HG03139 (cell line): ENCODE measurements around the gene RNF208.
"Not testable (repeated sequence)": the region's sequence is repeated elsewhere in the genome, so short reads cannot be mapped to it uniquely, and the experiment has no call there.

Experiments used
- ATAC-seq: cut with Tn5 transposase; IDR thresholded peaks from one replicate; pipeline ENCODE4 v1.9.1; 2021; ENCODE audit not compliant: unreplicated experiment

The RNF208 gene

DNA sequence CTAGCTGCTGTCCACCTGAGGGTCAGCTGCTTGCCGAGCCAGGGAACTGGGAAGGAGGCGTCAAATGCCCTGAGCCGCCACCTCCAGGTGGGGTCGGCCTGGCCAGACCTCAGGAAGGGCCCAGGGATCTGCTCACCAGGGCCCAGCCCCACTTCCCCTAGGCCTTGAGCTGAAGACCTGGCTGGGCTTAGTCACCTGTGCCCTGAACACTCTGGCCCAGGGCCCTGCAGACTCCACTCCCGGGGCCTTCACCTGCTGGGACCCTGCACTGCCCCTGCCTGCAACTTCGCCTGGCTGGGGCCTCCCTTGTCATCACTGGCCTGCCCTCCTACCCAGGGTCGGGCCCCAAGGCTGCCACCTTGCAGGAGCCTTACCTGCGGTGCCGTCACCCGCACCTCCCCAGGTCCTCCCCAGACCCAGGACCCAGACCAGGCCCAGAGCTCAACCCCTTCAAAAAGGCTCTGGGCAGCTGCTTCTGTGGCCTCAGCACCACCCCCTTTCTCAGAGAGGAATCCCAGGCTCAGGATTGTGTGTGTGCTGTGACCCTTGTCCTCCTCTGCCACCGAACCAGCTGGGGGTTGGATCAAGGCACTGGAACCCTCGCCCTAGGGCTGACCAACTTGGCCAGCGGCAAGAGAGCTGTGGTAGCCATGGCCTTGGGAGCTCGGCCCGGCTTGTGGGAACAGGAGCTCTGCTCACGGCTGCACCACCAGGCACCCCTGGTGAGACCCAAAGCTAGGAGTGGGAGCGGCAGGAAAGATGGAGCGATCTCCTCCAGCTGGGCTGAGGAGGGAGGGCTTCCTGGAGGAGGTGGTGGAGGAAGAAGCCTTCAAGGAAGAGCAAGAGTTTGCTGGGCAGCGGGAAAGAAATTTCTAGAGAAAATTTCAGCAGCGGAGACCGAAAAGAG, 31.9 kb upstream of the RNF208 start:
- ATAC-seq: no peak

DNA sequence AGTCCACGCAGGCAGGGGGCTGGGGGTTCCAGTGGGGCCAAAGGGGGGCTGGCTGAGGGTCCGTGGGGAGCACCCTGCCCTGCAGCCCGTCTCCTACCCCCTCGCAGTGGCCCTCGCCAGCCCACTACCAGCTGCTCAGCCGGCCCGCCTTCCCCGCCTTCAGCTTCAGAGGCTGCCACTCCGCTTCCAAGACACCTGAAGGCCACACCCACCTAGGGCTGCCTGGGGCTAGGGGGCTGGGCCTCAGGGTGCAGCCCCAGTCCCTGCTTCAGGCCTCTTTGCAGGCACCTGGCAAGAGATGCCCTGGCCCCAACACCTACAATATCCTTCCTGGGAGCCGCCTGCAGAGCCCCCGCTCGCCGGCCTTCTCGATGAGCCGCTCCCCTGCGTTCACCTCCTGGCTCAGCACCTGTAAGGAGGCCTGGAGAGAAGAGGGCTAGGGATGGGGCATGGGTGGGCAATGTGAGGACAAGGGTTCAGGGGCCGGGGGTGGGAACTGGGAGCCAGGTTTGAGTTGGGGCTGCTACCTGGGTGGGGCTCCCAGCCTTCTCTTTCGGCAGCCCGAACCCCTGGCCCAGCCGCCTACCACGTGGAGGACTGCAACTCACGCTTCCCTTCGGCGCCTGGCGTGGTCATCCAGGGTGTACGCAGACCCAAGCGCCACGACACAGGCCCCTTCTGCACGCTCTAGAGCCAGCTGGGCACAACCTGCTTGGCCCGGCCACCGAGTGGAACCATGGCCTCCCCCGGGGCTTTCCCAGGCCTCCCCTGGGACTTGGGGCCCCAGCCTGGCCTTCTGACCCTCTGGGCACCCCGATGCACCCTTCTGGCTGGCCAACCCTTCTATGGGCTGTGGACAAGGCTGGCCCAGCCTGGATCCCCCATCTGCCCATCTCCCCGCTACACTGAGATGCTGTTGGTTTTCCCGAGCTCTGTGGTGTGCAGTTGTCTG, 30.8 kb upstream of the RNF208 start:
- ATAC-seq: no peak

GRCh38 chr9:137251490-137252268, 29.6 kb upstream of the RNF208 start:
- no peak for ATAC-seq

GRCh38 chr9:137251194-137251461, 29.1 kb upstream of the RNF208 start, which contains the start of gene STPG3:
Gene STPG3 (plus strand): TSS chr9:137251286. CDS start chr9:137251287, 1 bp downstream.
- no peak for ATAC-seq

DNA sequence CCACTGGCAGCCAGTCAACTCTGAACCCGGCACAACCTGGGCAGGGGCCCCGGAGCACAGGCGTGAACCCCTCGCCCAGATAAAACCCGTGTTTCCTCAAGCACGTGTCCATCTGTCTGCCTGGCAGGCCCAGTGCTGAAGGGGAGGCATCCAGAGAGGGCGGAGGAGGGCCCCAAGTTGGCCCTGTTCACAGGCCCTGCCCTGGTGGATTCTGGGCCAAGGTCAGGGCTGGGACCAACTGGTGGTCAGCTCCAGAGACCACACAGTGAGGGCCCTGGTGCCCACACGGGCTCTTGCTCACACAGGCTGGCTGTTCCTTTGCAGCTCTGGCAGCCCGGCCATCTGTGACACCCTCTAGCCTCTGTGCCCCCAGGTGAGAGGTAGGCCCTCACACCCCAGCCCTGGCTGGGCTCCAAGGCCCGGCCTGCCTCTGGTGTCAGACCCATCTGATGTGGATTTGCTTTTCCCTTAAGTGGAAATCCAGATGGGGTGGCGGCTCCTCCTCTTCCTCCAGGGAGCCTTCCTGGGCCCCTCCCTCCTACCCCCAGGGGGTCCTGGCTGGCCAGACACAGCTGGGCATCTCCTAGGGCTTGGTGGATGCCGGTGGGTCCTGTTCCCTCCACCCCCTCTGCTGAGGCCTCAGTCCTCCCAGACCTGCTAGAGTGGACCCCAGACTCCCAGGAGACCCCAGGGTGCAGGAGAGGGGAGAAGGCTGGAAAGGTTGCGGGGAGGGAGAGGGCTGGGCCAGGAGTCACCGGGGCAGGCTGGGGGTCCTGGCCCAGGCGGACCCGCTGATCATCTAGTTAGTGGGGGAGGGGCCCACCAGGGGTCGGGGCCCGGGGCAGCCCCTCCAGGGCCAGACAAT, 28.5 kb upstream of the RNF208 start:
- no peak for ATAC-seq

GRCh38 chr9:137247916-137248175, 25.8 kb upstream of the RNF208 start:
- no peak for ATAC-seq

- ATAC-seq: no peak
Observed at GRCh38 chr9:137247135-137247915, 25.3 kb upstream of the RNF208 start.

DNA sequence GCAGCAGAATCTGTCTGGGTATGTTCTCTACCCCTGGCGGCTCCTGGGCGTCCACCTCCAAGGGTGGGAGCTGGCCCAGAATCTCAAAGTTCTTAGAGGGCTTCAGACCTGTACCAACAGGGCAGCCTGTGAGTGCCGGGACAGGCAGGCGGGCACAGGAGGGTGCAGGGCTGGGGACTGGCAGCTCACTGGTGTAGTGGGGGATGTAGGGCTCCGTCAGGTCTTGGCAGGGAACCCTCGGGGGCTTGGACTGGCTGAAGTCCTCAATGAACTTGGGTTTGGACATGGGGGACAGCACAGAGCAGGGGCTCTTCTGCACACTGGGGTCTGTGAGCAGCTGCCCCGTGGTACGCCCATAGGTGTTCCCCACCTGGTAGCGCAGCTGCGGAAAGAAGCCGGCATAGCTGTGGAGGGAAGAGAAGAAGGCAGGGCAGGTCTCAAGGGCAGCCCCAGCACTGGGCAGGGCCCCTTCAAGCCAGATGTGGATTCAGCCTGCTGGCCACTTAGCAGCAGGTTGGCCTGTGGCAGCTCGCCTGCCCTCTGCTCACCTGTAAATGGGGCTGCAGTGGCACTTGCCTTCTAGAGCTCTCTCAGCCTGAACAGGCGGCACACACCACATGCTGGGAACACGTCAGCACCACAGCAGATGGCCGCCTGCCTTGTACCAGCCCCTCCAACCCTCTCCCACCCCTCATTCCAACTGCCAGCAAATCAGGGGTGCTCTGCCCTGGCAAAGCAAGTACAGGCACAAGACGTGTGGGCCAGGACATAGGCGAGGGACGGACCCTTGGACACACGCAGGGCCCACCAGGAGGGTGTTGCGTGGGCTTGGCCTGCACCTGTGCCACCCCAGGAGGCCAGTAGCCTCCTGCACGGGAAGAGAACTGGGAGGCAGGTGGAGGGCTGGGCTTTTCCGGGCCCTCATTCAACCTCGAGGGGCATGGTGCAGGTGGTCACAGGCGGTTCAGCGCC, 23.7 kb upstream of the RNF208 start:
- no peak for ATAC-seq

- no peak for ATAC-seq
Observed at GRCh38 chr9:137244486-137245449, 22.7 kb upstream of the RNF208 start.

DNA sequence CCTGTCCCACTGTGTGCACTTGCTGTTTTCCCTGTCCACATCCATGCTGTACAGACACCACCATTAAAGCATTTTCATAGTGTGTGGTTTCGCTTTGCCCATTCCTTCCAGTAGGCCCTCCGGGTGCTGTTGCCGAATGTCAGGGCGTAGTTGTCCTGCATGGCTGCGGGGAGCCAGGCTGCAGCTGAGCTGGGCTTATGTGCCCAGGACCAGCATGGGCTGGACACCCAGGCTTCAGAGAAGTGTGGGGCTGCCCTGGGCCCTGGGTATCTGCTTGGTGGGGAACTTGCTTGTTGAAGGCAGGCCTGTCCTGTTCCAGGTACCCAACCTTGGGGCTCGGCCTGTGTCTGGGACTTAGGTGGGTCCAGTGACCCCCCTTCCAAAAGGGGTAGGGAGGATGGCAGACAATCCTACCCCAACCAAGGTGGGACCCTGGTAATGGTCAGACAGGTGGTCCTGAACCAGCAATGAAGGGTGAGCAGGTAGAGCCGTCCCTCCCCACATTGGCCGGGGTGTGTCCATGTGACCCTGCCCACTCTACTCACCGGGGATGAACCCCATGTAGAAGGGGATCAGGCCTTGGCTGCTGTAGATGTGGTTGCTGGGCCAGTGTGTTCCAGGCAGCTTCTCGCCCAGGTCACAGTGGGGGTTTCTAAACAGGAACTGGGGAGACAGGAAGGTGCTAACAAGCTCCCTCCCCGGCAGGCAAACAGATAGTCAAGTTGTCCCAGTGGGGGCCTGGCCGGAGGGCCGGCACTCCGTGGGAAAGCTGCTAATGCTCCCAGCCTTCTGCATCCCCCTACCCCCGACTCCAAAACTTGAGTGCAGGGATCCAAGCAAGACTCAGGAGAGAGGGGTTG, 21.8 kb upstream of the RNF208 start:
- ATAC-seq: no peak

GRCh38 chr9:137243266-137243625, 21.2 kb upstream of the RNF208 start:
- not testable (repeated sequence) for ATAC-seq

DNA sequence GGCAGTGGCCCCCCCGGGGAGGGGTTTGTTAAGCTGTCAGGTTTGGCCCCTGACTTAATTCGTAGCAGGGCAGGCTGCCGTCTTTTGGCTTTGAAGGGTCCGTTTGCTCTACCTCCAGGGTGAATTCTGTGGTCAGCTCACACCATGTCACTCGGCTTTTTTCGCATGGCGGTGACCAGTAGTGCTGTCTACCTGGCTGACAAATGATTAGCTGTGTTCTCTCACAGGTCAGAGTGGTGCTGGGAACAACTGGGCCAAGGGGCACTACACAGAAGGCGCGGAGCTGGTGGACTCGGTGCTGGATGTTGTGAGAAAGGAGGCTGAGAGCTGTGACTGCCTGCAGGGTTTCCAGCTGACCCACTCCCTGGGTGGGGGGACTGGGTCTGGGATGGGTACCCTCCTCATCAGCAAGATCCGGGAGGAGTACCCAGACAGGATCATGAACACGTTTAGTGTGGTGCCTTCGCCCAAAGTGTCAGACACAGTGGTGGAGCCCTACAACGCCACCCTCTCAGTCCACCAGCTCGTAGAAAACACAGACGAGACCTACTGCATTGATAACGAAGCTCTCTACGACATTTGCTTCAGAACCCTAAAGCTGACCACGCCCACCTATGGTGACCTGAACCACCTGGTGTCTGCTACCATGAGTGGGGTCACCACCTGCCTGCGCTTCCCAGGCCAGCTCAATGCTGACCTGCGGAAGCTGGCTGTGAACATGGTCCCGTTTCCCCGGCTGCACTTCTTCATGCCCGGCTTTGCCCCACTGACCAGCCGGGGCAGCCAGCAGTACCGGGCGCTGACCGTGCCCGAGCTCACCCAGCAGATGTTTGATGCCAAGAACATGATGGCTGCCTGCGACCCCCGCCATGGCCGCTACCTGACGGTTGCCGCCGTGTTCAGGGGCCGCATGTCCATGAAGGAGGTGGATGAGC, 20.5 kb upstream of the RNF208 start:
- ATAC-seq: no peak

DNA sequence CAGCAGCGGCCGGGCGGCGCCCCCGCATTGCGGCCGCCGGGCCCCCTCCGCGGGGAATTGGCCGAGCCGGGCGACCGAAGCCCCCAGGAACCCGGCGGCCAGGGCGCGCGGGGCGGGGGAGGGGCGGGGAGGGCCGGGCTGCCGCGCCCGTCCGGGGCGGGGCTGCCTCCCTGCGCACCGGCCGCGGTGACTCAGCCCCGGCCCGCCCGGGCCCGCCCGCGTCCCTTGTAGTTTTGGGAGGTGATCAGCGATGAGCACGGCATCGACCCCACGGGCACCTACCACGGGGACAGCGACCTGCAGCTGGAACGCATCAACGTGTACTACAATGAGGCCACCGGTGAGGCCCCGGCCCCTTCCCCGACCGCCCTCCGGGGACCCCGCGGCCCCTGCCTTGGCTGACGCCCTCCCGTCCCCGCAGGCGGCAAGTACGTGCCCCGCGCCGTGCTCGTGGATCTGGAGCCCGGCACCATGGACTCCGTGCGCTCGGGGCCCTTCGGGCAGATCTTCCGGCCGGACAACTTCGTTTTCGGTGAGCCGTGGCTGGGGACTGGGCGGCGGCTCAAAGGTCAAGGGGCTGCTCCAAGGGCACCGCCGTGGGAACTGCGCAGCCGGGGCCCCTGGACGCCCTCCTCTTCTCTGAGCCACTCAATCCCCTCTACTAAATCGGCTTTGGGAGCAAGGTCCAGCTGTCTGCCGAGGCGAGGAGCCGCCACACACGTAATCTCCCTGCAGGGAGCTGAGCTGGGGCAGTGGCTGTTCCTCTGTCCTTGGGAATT, 19.6 kb upstream of the RNF208 start:
- no peak for ATAC-seq

- ATAC-seq: peak; percentile 58
Observed at GRCh38 chr9:137240841-137241489, 18.9 kb upstream of the RNF208 start, which contains the start of gene TUBB4B. Gene TUBB4B (plus strand): TSS chr9:137241287. CDS start chr9:137241361, 74 bp downstream.
